Measurements from ENCODE around the gene SLC16A8.

Gene SLC16A8

GRCh38 chr22:38081636-38081940 is 2.4 kb downstream of the SLC16A8 start:
- Histone ChIP-seq H3K4me1 (ENCODE audit: low read length) (no peaks in the 10 kb centered on the region), H3K4me2 (ENCODE audit: low read depth, low read length) (no peak overlapping the region), H3K27me3 (replicated peaks; ENCODE audit: insufficient read depth, low read length) (no peaks in the 10 kb centered on the region; the same call in 1 of the 2 replicates), H3K9ac (ENCODE audit: low read length) (no peak overlapping the region), H3K9me2 (replicated peaks; ENCODE audit: insufficient read depth, low read length) (no peaks in the 10 kb centered on the region), H3K79me2 (ENCODE audit: low read length) (no peaks in the 10 kb centered on the region), H3K27ac (ENCODE audit: low read length) (no peak overlapping the region), H3K9me3 (replicated peaks; ENCODE audit: insufficient read depth, low read length) (no peaks in the 10 kb centered on the region), H3F3A (ENCODE audit: insufficient read depth, low read length) (no peaks in the 10 kb centered on the region), H3K36me3 (replicated peaks; ENCODE audit: insufficient read depth, low read length) (no peaks in the 10 kb centered on the region), H2AFZ (ENCODE audit: low read length) (no peak overlapping the region), H4K20me1 (ENCODE audit: insufficient read depth, low read length) (no peaks in the 10 kb centered on the region), H3K4me3 (ENCODE audit: low read length) (no peak overlapping the region)
- TF ChIP-seq EZH2phosphoT487 (IDR thresholded peaks at IDR 0.05; ENCODE audit: low read length): no peak
- TF ChIP-seq CTCF (IDR thresholded peaks at IDR 0.05; ENCODE audit: low read length): no peak
- TF ChIP-seq EZH2 (optimal IDR thresholded peaks at IDR 0.05; ENCODE audit: low read depth, low read length): no peak
- DNase-seq: no peak

GRCh38 chr22:38080850-38081635 is 2.9 kb downstream of the SLC16A8 start:
- no peak overlapping the region for H2AFZ ChIP-seq (ENCODE audit: low read length)
- no peak for DNase-seq
- no peak overlapping the region for H3K4me3 ChIP-seq (ENCODE audit: low read length)

GRCh38 chr22:38080474-38080849 is 3.5 kb downstream of the SLC16A8 start:
- no peak for DNase-seq
- no peaks in the 10 kb centered on the region for H3K4me1 ChIP-seq (ENCODE audit: low read length)
- no peaks in the 10 kb centered on the region for H3K79me2 ChIP-seq (ENCODE audit: low read length)
- H3K9ac ChIP-seq (ENCODE audit: low read length): no peak overlapping the region
- H3K27ac ChIP-seq (ENCODE audit: low read length): no peak overlapping the region
- no peaks in the 10 kb centered on the region for H3K9me2 ChIP-seq (replicated peaks; ENCODE audit: insufficient read depth, low read length)
- H3K4me2 ChIP-seq (ENCODE audit: low read depth, low read length): no peak overlapping the region
- no peaks in the 10 kb centered on the region; the same call in 1 of the 2 replicates for H3K27me3 ChIP-seq (replicated peaks; ENCODE audit: insufficient read depth, low read length)
- TF ChIP-seq CTCF (IDR thresholded peaks at IDR 0.05; ENCODE audit: low read length): no peak
- no peak for TF ChIP-seq EZH2 (optimal IDR thresholded peaks at IDR 0.05; ENCODE audit: low read depth, low read length)
- no peak for TF ChIP-seq EZH2phosphoT487 (IDR thresholded peaks at IDR 0.05; ENCODE audit: low read length)
- no peaks in the 10 kb centered on the region for H3F3A ChIP-seq (ENCODE audit: insufficient read depth, low read length)
- no peaks in the 10 kb centered on the region for H4K20me1 ChIP-seq (ENCODE audit: insufficient read depth, low read length)
- H3K36me3 ChIP-seq (replicated peaks; ENCODE audit: insufficient read depth, low read length): no peaks in the 10 kb centered on the region
- H3K9me3 ChIP-seq (replicated peaks; ENCODE audit: insufficient read depth, low read length): no peaks in the 10 kb centered on the region
- no peak overlapping the region for H3K4me3 ChIP-seq (ENCODE audit: low read length)
- no peak overlapping the region for H2AFZ ChIP-seq (ENCODE audit: low read length)

More at GRCh38 chr22:38080850-38081635, 2.9 kb downstream of the SLC16A8 start:
- H3K9me2 ChIP-seq (replicated peaks; ENCODE audit: insufficient read depth, low read length): no peaks in the 10 kb centered on the region
- no peak overlapping the region for H3K27ac ChIP-seq (ENCODE audit: low read length)
- H3K36me3 ChIP-seq (replicated peaks; ENCODE audit: insufficient read depth, low read length): no peaks in the 10 kb centered on the region
- no peaks in the 10 kb centered on the region for H4K20me1 ChIP-seq (ENCODE audit: insufficient read depth, low read length)
- H3K79me2 ChIP-seq (ENCODE audit: low read length): no peaks in the 10 kb centered on the region
- no peak overlapping the region for H3K4me2 ChIP-seq (ENCODE audit: low read depth, low read length)
- H3F3A ChIP-seq (ENCODE audit: insufficient read depth, low read length): no peaks in the 10 kb centered on the region
- H3K9me3 ChIP-seq (replicated peaks; ENCODE audit: insufficient read depth, low read length): no peaks in the 10 kb centered on the region
- no peak overlapping the region for H3K9ac ChIP-seq (ENCODE audit: low read length)
- no peaks in the 10 kb centered on the region for H3K4me1 ChIP-seq (ENCODE audit: low read length)
- no peaks in the 10 kb centered on the region; the same call in 1 of the 2 replicates for H3K27me3 ChIP-seq (replicated peaks; ENCODE audit: insufficient read depth, low read length)
- no peak for TF ChIP-seq CTCF (IDR thresholded peaks at IDR 0.05; ENCODE audit: low read length)
- no peak for TF ChIP-seq EZH2phosphoT487 (IDR thresholded peaks at IDR 0.05; ENCODE audit: low read length)
- no peak for TF ChIP-seq EZH2 (optimal IDR thresholded peaks at IDR 0.05; ENCODE audit: low read depth, low read length)
